SW480 (cell line): ENCODE data around the gene PKDREJ.
"Not testable (repeated sequence)": the region's sequence is repeated elsewhere in the genome, so short reads cannot be mapped to it uniquely, and the experiment has no call there.

Experiments used
- DNase-seq: peaks from one replicate; pipeline ENCODE4 v3.0.0-alpha.2; 2016; ENCODE audit warnings: low spot score

Gene PKDREJ

GRCh38 chr22:46288846-46289243 is 25.7 kb upstream of the PKDREJ start:
- no peak for DNase-seq

GRCh38 chr22:46287873-46288751 is 25.0 kb upstream of the PKDREJ start:
- DNase-seq, result no peak

- no peak for DNase-seq
Measured at GRCh38 chr22:46286941-46287872, 24.1 kb upstream of the PKDREJ start.

DNA sequence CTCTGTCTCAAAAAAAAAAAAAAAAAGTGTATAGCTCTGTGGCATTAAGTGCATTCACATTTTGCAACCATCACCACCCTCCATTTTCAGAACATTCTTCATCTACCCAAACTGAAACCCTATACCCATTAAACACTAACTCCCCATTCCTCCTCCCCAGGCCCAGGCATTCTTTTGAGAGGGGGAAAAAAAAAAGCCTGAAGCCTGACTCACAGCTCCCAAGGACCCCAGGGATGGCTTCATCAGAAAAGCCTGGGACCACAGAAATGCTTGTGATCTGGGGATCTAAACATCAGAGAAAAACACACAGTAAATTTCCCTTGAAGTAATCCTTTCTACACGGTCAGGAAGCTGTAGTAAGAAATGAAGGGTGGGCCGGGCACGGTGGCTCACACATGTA is 22.9 kb upstream of the PKDREJ start:
- DNase-seq, result no peak

- DNase-seq, result no peak
Measured at GRCh38 chr22:46281866-46282678, 18.9 kb upstream of the PKDREJ start.

- no peak for DNase-seq
Measured at GRCh38 chr22:46280999-46281623, 18.0 kb upstream of the PKDREJ start.

GRCh38 chr22:46280063-46280817 is 17.1 kb upstream of the PKDREJ start:
- no peak for DNase-seq

- DNase-seq, result no peak
Measured at GRCh38 chr22:46278656-46279645, 15.8 kb upstream of the PKDREJ start.

GRCh38 chr22:46276563-46276962 is 13.4 kb upstream of the PKDREJ start:
- DNase-seq, result no peak

DNA sequence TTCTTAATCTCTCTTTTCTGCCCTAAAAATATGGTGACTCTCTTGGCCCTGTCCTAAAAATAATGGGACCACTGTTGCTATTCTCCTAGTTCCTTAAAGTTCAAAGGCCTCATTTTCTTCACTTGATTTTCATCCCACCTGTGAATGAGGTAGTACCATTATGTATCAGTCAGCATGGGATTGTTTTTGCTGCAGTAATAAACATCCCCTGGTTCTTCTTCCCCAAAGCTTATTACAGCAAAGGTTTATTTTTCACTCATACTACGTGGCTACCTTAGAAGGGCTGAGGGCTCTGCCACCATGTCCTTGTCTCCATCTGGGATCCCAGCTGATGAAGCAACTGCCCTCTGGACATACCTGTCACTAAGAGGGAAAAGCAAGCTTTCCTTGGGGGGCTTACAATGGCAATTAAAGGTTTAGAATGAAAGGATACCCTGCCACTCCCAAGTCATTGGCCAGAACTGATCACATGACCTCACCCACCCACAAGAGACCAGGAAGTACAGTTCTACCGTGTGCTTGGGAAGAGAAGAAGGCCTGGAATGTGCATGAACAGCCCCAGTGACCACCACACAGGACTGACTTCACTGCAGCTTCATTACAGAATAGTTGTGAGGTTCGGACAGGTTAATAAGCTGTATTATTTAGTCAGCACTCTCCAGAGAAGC is 12.4 kb upstream of the PKDREJ start:
- no peak for DNase-seq

DNA sequence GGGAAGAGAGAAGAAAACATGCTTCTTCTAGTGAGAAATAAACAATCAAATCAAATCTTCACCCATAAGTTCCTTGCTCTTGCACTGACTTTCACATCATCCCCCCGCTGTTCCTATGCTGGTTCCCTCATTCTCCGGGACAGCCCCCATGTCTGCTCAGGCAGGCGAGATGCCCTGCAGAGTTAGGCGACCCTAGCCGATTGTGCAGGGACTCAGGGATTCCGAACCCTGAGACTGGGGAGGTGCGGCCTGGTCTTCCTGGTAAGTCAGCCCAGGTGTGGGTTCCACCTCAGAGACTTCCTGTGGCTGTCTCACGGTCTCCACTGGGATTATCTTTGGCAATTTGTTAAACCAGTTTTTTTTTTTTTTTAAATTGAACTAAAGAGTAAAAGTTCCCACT is 11.2 kb upstream of the PKDREJ start:
- DNase-seq, result no peak

- no peak for DNase-seq
Measured at GRCh38 chr22:46273432-46274148, 10.4 kb upstream of the PKDREJ start.

DNA sequence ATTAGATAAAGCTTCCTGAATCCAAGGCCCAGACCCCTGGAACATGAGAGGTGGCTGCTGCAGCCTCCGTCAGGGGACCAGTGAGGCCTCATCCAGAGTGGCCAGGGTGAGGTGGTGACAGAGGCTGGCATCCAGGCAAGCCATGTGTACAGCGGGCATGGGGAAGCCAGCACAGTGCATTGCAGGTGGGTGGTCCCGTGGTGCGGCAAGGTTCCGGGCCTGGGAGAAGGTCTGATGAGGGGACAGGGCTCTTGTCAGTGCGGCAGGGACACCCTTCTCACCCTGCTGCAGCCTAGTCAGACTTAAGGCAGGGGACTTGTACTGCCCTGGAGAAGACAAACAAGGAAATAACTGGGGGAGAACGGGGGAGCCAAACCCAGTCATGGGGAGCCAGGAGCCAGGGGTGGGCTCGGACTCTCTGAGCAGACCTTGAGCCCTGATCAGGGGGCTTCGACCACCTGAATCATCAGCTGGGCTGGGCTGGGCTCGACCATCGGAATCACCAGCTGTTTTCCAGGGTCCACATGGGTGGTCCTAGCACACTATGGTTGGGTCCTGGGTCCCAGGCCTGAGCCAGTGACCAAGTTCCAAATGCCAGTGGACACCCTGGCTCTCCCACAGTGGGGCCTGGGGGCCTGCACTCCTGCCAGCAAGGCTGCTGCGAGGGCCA is 9.8 kb upstream of the PKDREJ start:
- no peak for DNase-seq

- DNase-seq, result no peak
Measured at GRCh38 chr22:46272196-46272595, 9.1 kb upstream of the PKDREJ start.

DNA sequence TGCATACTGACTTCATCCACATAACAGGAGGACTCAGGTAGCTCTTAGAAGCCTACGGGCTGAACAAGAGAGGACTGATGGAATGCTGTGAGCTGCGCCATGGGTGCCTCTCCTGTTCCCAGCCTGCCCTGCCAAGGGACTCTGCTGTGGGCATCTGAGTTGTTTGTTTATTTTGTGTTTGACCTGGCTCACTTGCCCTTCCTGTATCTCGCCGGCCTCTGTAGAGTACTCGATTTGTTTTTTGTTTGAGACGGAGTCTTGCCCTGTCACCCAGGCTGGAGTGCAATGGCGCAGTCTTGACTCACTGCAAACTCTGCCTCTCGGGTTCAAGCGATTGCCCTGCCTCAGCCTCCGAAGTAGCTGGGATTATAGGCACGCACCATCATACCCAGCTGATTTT is 6.4 kb upstream of the PKDREJ start:
- no peak for DNase-seq

DNA sequence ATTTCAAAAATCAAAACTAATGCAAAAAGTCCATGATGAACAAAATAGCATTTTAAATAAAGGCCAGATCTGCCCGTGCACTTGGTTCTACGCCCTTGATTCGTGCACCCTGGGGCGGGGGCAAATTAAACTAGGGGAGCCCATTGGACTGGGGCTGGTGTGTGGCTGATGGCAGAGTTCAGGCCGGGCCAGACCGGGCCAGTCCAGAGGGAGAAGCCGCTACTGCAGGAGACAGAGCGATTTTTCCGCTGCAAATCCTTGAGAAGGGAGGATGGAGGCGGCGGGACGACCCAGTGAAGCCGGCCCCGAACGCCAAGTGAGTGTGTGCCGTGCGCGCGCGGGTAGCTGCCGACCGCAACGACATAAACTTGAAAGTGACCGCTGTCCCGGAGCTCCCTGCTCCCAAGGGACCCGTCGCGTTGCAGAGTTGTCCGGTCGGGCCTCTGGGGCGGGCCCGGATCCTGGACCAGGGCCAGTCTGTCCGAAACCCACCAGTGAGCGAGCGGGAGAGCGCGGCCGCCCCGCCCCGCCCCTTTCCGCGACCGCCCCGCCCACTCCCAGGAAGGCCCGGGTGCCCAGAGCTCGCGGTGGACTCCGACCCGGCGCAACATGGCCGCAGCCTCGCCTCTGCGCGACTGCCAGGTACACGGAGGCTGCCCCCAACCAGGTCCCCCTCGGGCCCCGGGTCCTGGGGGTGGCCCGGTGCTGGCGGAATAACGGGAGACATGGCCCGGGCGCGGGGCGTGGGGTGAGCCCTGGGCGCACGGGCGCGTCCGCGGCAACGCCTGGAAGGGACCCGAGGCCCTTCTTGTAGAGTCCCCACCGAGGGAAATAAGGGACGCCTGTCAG is 4.5 kb upstream of the PKDREJ start, which contains the start of gene TTC38:
Gene TTC38, plus strand, starts transcription at position 578 of the 849 bp plus-strand sequence. Its CDS starts 32 bp downstream, at position 610.
- DNase-seq, result peak; percentile 82

DNA sequence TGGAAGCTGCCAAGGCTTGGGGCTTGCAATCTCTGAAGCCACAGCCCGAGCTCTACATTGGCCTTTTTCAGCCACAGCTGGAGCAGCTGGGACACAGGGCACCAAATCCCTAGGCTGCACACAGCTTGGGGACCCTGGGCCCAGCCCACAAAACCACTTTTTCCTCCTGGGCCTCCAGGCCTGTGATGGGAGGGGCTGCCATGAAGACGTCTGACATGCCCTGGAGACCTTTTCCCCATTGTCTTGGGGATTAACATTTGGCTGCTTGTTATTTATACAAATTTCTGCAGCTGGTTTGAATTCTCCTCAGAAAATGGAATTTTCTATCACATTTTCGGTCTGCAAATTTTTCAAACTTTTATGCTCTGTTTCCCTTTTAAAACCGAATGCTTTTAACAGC is 2.5 kb upstream of the PKDREJ start:
- DNase-seq, result not testable (repeated sequence)
